Panc1 (cell line): ENCODE measurements around the gene TGFBR1. TPM values are rescaled to one million over a fixed set of nuclear protein-coding genes. Genes with fewer than 3 reads are reported as not detected.

Source experiments
- ATAC-seq: fragments of 200-7000 bp; cut with Tn5 transposase; 2 replicates; pipeline ENCODE4 v1.9.1; 2020; ENCODE audit warnings: mild to moderate bottlenecking, moderate library complexity
- BruUV-seq: library from RNA; stranded (reverse); fragments of 400-500 nt; replicated peaks from 2 replicates; lab custom pipeline; 2021; lab: Mats Ljungman, UMichigan
- CTCF ChIA-PET: fragments of 300-600 bp; sonication (Branson Sonifier 250); formaldehyde crosslinking; loops from one replicate; lab custom pipeline; 2022; ENCODE audit warnings: antibody characterized with exemption; lab: Charles Lee
- POLR2A ChIA-PET: fragments of 300-600 bp; sonication (Branson Sonifier 250); formaldehyde crosslinking; loops from one replicate; lab custom pipeline; 2022; ENCODE audit warnings: antibody characterized with exemption; lab: Charles Lee
- DNase-seq: peaks from one replicate; pipeline ENCODE4 v3.0.0-alpha.2; 2010; ENCODE audit warnings: low read depth, low spot score
- H3K27ac ChIP-seq: 2 replicates; pipeline ENCODE4 v1.5.1; 2011; ENCODE audit warnings: mild to moderate bottlenecking, low read length, inconsistent platforms
- H3K27me3 ChIP-seq: fragments of 200-500 bp; sonication (Bioruptor generic); 2 replicates; pipeline ENCODE4 v1.6.0; 2014; ENCODE audit warnings: low read length, inconsistent platforms; ENCODE audit not compliant: control insufficient read depth, insufficient read depth
- H3K36me3 ChIP-seq: fragments of 200-500 bp; sonication (Bioruptor generic); 2 replicates; pipeline ENCODE4 v1.5.1; 2014; ENCODE audit warnings: inconsistent platforms, mild to moderate bottlenecking, low read length, moderate library complexity; ENCODE audit not compliant: control insufficient read depth, insufficient read depth
- H3K4me1 ChIP-seq: 2 replicates; pipeline ENCODE4 v1.5.1; 2011; ENCODE audit warnings: inconsistent platforms, mild to moderate bottlenecking, low read length, moderate library complexity; ENCODE audit not compliant: control insufficient read depth, insufficient read depth
- H3K4me3 ChIP-seq, 2 experiments: 2 replicates each; pipeline ENCODE4 v1.5.1; 2011 to 2012; ENCODE audit warnings: low read depth in 2 of 2, low read length in 2 of 2, mild to moderate bottlenecking in 2 of 2, inconsistent platforms in 1 of 2, moderate library complexity in 1 of 2
- H3K9me3 ChIP-seq: fragments of 200-500 bp; sonication (Bioruptor generic); 2 replicates; pipeline ENCODE4 v1.5.1; 2014; ENCODE audit warnings: low read depth, mild to moderate bottlenecking, inconsistent platforms, low read length, moderate library complexity; ENCODE audit not compliant: control insufficient read depth, insufficient read depth
- POLR2AphosphoS5 ChIP-seq: IDR thresholded peaks from 2 replicates; pipeline ENCODE4 v1.6.1; 2012; ENCODE audit warnings: mild to moderate bottlenecking, low read depth, low read length, moderate library complexity
- SIN3A ChIP-seq: IDR thresholded peaks from 2 replicates; pipeline ENCODE4 v1.6.1; 2012; ENCODE audit warnings: low read depth, mild to moderate bottlenecking, low read length, moderate library complexity, borderline replicate concordance; ENCODE audit not compliant: insufficient read depth
- TCF7L2 ChIP-seq: IDR thresholded peaks from 2 replicates; pipeline ENCODE4 v1.6.1; 2011; ENCODE audit warnings: mild to moderate bottlenecking, low read depth, low read length, inconsistent platforms
- in situ Hi-C: cut with HindIII; loops from 2 replicates; pipeline ENCODE4 v1.10.0; 2016; ENCODE audit warnings: low sequenced_read_pairs, low pct_unique_long_range_greater_than_20kb
- intact Hi-C: fragments of 100-400 bp; cut with micrococcal nuclease; formaldehyde crosslinking; loops from one replicate; pipeline ENCODE4 v1.10.0; 2022; ENCODE audit not compliant: unreplicated experiment
- total RNA-seq: library from RNA; stranded (reverse); gene quantifications from one replicate; pipeline ENCODE4 v1.2.1, GENCODE V29; 2021; ENCODE audit not compliant: unreplicated experiment
- TF ChIP-seq, protein P1 (sequence below), 2 experiments: IDR thresholded peaks; 2 replicates each; pipeline ENCODE4 v1.6.1; 2011 to 2012; ENCODE audit warnings: low read depth in 2 of 2, control low read depth in 1 of 2, low read length in 1 of 2, mild to moderate bottlenecking in 1 of 2, moderate library complexity in 1 of 2; ENCODE audit not compliant: insufficient read depth in 1 of 2
- TF ChIP-seq, protein P2 (sequence below): fragments of 450-650 bp; IDR thresholded peaks from 2 replicates; pipeline ENCODE4 v1.5.1; 2017; ENCODE audit warnings: mild to moderate bottlenecking

The TGFBR1 gene
- total RNA-seq, 1 experiment from 2014 or later = 22.2 TPM

DNA sequence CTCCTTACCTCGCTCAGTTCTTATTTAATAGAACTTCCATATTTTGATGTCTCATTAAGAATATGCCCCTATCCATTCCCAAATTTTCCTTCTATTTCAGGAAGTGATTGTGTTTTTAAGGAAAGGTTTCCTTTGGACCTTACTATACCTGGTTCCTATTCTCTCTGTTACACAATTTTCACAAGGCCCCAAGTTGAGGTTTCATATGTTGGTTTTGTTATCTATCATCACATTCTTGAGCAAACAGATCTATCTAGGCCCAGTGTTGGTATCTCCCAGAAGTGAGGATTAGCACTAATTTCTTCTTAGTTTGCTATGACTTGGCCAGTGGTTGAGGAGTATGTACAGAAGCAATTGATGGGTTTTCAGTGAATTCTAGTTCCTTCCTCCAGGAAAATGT is 75.3 kb downstream of the TGFBR1 start:
- BruUV-seq = no TSS peak
- intact Hi-C loops (loop anchor here (10.0 kb wide), 1 partner anchor 625 kb away; no protein-coding TSS in a partner anchor), in situ Hi-C loops (no loop called here)
- H3K4me1 ChIP-seq = no peaks in the 10 kb centered on the region
- H3K27ac ChIP-seq = no peak overlapping the region
- H3K27me3 ChIP-seq = no peaks in the 10 kb centered on the region
- CTCF ChIA-PET = no interaction called here
- H3K9me3 ChIP-seq = no peaks in the 10 kb centered on the region
- DNase-seq (no peak), ATAC-seq (no peak)
- no peaks in the 10 kb centered on the region for H3K36me3 ChIP-seq
- TF ChIP-seq POLR2AphosphoS5 (no peak), TCF7L2 (no peak), SIN3A (no peak)
- TF ChIP-seq, protein P1, sequence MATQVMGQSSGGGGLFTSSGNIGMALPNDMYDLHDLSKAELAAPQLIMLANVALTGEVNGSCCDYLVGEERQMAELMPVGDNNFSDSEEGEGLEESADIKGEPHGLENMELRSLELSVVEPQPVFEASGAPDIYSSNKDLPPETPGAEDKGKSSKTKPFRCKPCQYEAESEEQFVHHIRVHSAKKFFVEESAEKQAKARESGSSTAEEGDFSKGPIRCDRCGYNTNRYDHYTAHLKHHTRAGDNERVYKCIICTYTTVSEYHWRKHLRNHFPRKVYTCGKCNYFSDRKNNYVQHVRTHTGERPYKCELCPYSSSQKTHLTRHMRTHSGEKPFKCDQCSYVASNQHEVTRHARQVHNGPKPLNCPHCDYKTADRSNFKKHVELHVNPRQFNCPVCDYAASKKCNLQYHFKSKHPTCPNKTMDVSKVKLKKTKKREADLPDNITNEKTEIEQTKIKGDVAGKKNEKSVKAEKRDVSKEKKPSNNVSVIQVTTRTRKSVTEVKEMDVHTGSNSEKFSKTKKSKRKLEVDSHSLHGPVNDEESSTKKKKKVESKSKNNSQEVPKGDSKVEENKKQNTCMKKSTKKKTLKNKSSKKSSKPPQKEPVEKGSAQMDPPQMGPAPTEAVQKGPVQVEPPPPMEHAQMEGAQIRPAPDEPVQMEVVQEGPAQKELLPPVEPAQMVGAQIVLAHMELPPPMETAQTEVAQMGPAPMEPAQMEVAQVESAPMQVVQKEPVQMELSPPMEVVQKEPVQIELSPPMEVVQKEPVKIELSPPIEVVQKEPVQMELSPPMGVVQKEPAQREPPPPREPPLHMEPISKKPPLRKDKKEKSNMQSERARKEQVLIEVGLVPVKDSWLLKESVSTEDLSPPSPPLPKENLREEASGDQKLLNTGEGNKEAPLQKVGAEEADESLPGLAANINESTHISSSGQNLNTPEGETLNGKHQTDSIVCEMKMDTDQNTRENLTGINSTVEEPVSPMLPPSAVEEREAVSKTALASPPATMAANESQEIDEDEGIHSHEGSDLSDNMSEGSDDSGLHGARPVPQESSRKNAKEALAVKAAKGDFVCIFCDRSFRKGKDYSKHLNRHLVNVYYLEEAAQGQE (IDR thresholded peaks at IDR 0.05; ENCODE audit: insufficient read depth in 1 of 2, low read depth in 2 of 2, low read length in 1 of 2) = no peak
- TF ChIP-seq, protein P2, sequence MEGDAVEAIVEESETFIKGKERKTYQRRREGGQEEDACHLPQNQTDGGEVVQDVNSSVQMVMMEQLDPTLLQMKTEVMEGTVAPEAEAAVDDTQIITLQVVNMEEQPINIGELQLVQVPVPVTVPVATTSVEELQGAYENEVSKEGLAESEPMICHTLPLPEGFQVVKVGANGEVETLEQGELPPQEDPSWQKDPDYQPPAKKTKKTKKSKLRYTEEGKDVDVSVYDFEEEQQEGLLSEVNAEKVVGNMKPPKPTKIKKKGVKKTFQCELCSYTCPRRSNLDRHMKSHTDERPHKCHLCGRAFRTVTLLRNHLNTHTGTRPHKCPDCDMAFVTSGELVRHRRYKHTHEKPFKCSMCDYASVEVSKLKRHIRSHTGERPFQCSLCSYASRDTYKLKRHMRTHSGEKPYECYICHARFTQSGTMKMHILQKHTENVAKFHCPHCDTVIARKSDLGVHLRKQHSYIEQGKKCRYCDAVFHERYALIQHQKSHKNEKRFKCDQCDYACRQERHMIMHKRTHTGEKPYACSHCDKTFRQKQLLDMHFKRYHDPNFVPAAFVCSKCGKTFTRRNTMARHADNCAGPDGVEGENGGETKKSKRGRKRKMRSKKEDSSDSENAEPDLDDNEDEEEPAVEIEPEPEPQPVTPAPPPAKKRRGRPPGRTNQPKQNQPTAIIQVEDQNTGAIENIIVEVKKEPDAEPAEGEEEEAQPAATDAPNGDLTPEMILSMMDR = no peak
- POLR2A ChIA-PET = no interaction called here
- no peak overlapping the region for H3K4me3 ChIP-seq

DNA sequence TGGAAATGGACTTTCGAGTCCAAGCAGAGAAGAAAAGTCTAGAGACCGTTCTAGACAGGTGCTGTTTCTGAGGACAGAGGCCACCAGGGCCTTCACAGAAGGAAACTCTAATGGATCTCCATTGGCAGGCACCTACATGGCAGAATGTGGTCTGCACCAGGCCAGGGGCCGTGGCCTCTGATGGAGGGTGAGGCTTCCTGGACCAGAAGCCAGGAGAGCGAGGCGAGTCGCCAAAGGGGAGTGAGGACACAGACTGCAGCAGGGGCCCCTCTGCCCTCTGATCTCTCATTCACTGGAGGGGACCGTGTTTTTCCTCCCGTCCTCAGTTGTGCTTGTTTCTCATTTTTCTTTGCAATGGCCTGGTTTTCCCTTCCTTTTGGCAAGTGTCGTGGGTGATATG is 75.7 kb downstream of the TGFBR1 start:
- Histone ChIP-seq H3K9me3 (no peaks in the 10 kb centered on the region), H3K27ac (no peak overlapping the region), H3K4me1 (no peaks in the 10 kb centered on the region), H3K4me3 (no peak overlapping the region), H3K36me3 (no peaks in the 10 kb centered on the region), H3K27me3 (no peaks in the 10 kb centered on the region)
- CTCF ChIA-PET = no interaction called here
- no peak for ATAC-seq
- POLR2A ChIA-PET = no interaction called here
- no peak for DNase-seq
- intact Hi-C loops = loop anchor here (10.0 kb wide), 1 partner anchor 624 kb away; no protein-coding TSS in a partner anchor
- in situ Hi-C loops = no loop called here
- BruUV-seq = no TSS peak
- TF ChIP-seq POLR2AphosphoS5 (no peak), SIN3A (no peak), TCF7L2 (no peak)
- TF ChIP-seq, protein P2 = no peak
- TF ChIP-seq, protein P1 (IDR thresholded peaks at IDR 0.05; ENCODE audit: insufficient read depth in 1 of 2, low read depth in 2 of 2, low read length in 1 of 2) = no peak
